Effector memory CD4-positive, alpha-beta T cell (primary cell): ENCODE results near the gene MACROH2A2.
"Not testable (repeated sequence)": the region's sequence is repeated elsewhere in the genome, so short reads cannot be mapped to it uniquely, and the experiment has no call there.

Source experiments
- DNase-seq, 3 donors: peaks; one replicate each; pipeline ENCODE4 v3.0.0-alpha.2; 2020
- H3K27ac ChIP-seq: 2 replicates; pipeline ENCODE4 v1.7.0; 2013; ENCODE audit warnings: mild to moderate bottlenecking, low read length, moderate library complexity; ENCODE audit not compliant: insufficient read depth, poor library complexity, severe bottlenecking
- H3K27me3 ChIP-seq: replicated peaks from 2 replicates; pipeline ENCODE4 v1.7.0; 2013; ENCODE audit warnings: mild to moderate bottlenecking, low read length; ENCODE audit not compliant: insufficient read depth, control insufficient read depth, poor library complexity, severe bottlenecking
- H3K36me3 ChIP-seq: 2 replicates; pipeline ENCODE4 v1.7.0; 2013; ENCODE audit warnings: mild to moderate bottlenecking, low read length, moderate library complexity; ENCODE audit not compliant: control insufficient read depth, insufficient read depth
- H3K4me1 ChIP-seq: 2 replicates; pipeline ENCODE4 v1.7.0; 2013; ENCODE audit warnings: low read length, mild to moderate bottlenecking; ENCODE audit not compliant: control insufficient read depth, insufficient read depth, poor library complexity, severe bottlenecking
- H3K4me3 ChIP-seq: 2 replicates; pipeline ENCODE4 v1.7.0; 2013; ENCODE audit warnings: low read length, low read depth, mild to moderate bottlenecking; ENCODE audit not compliant: insufficient read depth, poor library complexity, severe bottlenecking
- H3K9me3 ChIP-seq: 2 replicates; pipeline ENCODE4 v1.7.0; 2013; ENCODE audit warnings: mild to moderate bottlenecking, low read length, moderate library complexity; ENCODE audit not compliant: control insufficient read depth

MACROH2A2 gene

DNA sequence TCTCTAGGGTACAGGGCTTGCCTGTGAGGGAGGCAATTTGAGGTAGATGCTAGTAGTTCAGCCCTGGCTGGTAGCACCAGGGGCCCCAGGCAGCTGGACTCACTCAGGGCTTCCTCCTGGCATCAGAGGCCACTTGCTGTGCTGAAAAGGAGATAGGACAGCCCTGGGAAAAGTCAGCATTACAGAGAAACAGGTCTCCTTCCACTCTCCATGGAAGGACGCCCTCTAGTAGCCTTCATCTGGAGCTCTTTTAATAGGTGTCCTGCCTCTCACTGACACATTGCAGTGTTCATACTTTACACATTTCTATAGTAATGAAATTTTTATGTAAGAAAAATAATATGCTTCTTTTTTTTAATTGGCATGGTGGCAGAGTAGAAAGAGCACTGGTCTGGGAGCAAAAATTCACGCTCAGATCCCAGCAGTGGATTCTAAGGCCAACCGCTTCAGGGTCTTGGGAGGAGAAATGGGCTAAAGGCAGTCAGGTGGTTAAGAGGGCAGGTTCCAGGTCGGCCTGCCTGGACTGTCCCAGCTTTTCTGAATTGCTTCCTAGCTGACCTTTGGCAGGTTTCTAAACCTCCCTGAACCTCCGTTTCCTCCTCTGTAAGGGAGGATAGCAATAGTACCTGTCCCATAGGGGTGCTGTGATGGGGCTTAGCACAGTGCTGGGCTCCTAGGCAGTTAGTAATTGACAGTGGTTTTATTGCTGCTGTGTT, 44.2 kb downstream of the MACROH2A2 start:
- H3K36me3 ChIP-seq, result peaks cover 26% of the 10 kb centered on the region
- H3K9me3 ChIP-seq, result no peaks in the 10 kb centered on the region
- H3K4me3 ChIP-seq, result no peak overlapping the region
- H3K27ac ChIP-seq, result no peak overlapping the region
- no peak for DNase-seq
- peaks cover 10% of the 10 kb centered on the region for H3K4me1 ChIP-seq
- H3K27me3 ChIP-seq, result no peaks in the 10 kb centered on the region

DNA sequence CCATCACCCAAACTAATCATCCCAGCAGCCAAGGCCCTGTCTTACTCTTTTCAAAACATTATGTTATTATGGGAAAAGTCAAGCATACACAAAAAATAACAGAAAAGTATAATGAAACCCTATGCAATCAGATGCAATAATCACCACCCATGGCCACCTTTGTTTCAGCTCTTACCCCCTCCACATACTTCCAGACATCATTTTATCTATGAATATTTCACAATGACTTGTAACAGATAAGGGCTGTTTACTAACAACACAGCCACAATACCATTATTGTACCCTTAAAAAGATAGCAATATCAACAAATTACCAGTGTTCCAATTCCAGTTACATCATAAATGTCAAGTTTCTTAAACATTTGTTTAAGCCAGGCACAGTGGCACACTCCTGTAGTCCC, 44.8 kb downstream of the MACROH2A2 start:
- H3K27me3 ChIP-seq, result no peaks in the 10 kb centered on the region
- DNase-seq, result no peak
- H3K4me3 ChIP-seq, result no peak overlapping the region
- H3K4me1 ChIP-seq, result peaks cover 6% of the 10 kb centered on the region
- H3K27ac ChIP-seq, result no peak overlapping the region
- no peaks in the 10 kb centered on the region for H3K9me3 ChIP-seq
- H3K36me3 ChIP-seq, result peaks cover 29% of the 10 kb centered on the region

DNA sequence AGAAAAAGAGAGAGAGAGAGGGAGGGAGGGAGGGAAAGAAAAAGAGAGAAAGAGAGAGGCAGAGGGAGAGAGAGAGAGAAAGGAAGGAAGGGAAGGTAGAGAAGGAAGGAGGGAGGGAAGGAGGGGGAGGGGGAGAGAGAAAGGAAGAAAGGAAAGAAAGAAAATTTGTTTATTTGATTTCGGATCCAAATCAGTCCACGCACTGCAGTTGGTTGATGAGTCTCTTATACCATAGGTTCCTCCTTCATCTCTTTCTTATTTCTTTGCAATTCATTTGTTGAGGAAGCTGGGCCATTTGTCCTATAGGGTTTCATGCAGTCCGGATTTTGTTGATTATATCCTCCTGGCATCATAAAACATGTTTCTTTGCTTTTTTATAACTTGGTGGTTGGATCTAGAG, 45.6 kb downstream of the MACROH2A2 start:
- Histone ChIP-seq H3K4me3 (no peak overlapping the region), H3K9me3 (no peaks in the 10 kb centered on the region), H3K36me3 (peaks cover 29% of the 10 kb centered on the region), H3K4me1 (peaks cover 5% of the 10 kb centered on the region), H3K27me3 (no peaks in the 10 kb centered on the region), H3K27ac (no peak overlapping the region)
- DNase-seq, result no peak

DNA sequence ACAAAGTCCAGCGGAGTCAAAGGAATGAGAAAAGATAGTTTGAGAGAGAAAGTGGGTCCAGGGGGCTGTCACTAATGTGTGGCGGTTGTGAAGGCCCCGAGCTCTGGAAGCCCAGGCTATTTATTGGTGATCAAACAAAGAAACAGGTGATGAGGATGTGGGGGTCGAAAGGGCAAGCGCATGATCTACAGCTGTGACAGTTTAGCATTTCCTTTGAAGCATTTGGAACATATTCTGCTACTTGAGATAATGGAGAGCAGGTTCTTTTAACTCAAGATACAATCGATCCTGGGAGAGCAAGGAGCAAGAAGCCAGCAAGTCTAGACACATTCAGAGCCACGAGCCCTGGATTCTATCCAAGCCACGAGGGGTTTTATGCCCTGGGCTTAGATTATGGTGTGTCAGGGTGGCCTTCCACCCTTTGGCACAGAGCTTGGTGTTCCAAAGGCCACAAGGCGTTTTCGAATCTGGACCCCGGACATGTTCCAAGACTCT, 48.5 kb downstream of the MACROH2A2 start:
- not testable (repeated sequence) for H3K27ac ChIP-seq, H3K4me1 ChIP-seq, H3K9me3 ChIP-seq, H3K4me3 ChIP-seq, H3K27me3 ChIP-seq, DNase-seq
- H3K36me3 ChIP-seq, result peaks cover 29% of the 10 kb centered on the region

DNA sequence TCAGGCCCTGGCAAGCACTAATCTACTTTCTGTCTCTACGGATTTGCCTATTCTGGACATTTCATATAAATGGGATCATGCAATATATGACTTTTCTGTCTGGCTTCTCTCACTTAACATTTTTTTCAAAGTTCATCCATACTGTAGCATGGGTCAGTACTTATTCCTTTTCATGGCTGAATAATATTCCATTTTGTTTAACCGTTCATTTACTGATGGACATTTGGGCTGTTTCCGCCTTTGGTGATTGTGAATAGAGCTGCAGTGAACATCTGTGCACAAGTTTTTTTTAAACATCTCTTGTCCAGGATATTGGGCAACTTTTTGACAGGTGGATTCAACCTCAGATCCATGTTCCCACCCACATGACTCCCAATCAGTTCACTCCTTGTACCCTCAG, 49.0 kb downstream of the MACROH2A2 start:
- H3K27me3 ChIP-seq, result no peaks in the 10 kb centered on the region
- DNase-seq, result no peak
- no peaks in the 10 kb centered on the region for H3K4me1 ChIP-seq
- H3K9me3 ChIP-seq, result no peaks in the 10 kb centered on the region
- H3K36me3 ChIP-seq, result peaks cover 27% of the 10 kb centered on the region
- H3K4me3 ChIP-seq, result no peak overlapping the region
- H3K27ac ChIP-seq, result no peak overlapping the region

DNA sequence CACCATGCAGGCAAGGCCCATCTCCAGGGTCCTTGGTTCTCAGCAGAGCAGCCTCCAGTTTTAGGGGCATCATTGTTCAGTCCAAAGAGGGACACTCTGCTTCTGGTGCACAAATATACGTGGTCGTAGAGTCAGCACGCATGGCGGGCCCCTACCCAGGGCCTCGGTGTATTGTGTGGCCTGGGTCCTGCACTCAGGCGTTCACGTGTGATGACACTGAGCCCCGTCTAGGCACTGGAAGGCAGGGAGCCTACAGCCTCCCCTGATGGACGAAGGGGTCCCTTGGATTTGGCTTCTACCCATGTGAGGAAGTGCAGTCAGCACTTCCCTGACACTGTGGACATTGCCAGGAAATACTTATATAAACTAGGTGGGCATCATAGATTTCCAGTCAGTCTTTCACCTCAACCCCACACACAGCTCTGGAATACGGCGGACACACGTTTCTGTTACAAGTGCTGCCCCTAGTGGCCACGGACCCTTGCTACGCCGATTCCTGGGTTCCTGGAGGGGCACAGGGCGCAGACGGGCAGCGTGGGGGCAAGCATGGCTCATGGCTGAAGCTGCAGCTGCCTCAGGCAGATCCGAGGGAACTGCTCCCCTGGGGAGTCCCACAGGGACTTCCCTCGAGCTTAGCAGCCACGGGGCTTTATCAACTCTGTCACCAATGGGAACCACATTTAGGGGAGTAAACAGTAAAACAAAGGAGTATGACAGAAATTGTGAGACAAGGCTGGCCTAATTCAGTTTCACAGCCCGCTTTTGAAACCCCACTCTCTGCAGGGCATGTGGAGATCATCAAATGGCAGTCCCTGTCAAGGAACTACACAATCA, 54.5 kb downstream of the MACROH2A2 start:
- Histone ChIP-seq H3K27ac (peak overlapping the region; percentile 22), H3K4me3 (no peak overlapping the region), H3K36me3 (peaks cover 25% of the 10 kb centered on the region), H3K9me3 (no peaks in the 10 kb centered on the region), H3K27me3 (no peaks in the 10 kb centered on the region), H3K4me1 (no peaks in the 10 kb centered on the region)
- DNase-seq, result no peak

DNA sequence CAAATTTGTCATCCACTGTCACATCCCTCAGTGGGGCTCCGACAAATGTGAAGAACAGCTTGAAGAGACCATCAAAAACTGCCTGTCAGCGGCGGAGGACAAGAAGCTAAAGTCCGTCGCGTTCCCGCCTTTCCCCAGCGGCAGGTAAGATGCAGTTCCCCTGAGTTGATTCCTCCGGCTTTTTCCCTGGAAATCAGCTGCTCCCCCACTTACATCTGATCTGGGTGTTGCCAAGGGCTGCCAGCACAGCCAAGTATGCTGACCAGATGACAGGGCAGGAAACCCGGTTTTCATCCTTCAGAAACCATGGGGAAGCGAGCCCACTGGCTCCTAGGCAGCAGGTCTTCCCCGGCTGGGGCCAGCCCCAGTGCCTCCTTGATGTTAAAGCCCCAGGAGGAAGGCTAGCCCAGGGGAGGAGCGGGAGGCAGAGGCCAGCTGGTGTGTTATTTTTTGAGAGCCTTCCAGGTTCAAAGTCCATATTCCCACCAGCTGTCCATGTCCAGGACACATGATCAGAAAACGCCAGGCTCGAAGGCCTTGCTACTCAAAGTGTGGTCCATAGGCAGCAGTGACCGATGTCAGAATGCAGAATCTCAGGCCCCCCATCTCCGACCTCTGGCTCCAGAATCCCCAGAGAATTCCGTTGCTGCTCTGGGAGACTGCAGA, 56.6 kb downstream of the MACROH2A2 start:
- DNase-seq, result no peak
- peaks cover 37% of the 10 kb centered on the region for H3K36me3 ChIP-seq
- no peak overlapping the region for H3K4me3 ChIP-seq
- H3K27me3 ChIP-seq, result no peaks in the 10 kb centered on the region
- no peaks in the 10 kb centered on the region for H3K4me1 ChIP-seq
- H3K9me3 ChIP-seq, result no peaks in the 10 kb centered on the region
- no peak overlapping the region for H3K27ac ChIP-seq

DNA sequence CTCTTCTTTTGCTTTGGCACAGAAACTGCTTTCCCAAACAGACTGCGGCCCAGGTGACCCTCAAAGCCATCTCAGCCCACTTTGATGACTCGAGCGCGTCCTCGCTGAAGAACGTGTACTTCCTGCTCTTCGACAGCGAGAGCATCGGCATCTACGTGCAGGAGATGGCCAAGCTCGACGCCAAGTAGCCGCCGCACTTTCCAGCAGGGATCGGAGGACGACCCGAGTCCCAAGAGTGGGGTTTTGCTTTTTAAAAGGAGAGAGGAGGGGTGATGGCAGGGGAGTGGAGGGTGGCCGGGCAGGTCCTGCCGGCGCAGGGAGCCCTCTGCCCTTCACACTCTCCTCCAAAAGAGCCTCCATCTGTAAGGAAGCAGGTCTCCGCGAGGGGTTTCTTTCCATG, 58.9 kb downstream of the MACROH2A2 start:
- H3K4me1 ChIP-seq, result peaks cover 6% of the 10 kb centered on the region
- no peaks in the 10 kb centered on the region for H3K9me3 ChIP-seq
- H3K36me3 ChIP-seq, result peaks cover 41% of the 10 kb centered on the region
- H3K27ac ChIP-seq, result no peak overlapping the region
- H3K27me3 ChIP-seq, result no peaks in the 10 kb centered on the region
- H3K4me3 ChIP-seq, result no peak overlapping the region
- no peak for DNase-seq

DNA sequence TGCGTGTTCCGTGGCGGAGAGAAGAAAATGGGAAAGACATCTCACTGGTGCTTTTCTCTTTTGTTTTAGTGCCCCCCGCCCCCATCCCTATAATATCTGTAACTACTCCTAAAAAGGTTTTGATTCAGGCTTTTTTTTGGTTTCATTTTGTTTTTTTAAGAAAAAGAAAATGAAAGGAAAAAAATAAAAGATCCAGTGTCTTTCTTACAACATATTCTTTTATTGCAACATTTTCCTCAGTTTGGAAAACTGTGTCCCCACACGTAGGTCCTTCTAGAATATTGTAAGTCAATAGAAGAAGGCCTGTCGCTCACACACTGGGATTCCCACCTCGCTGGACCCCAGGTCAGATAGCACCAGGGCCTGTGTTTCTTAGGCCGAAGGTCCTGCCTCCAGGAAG, 59.4 kb downstream of the MACROH2A2 start:
- no peak for DNase-seq
- Histone ChIP-seq H3K4me3 (no peak overlapping the region), H3K9me3 (no peaks in the 10 kb centered on the region), H3K27ac (no peak overlapping the region), H3K36me3 (peaks cover 41% of the 10 kb centered on the region), H3K27me3 (no peaks in the 10 kb centered on the region), H3K4me1 (peaks cover 6% of the 10 kb centered on the region)

DNA sequence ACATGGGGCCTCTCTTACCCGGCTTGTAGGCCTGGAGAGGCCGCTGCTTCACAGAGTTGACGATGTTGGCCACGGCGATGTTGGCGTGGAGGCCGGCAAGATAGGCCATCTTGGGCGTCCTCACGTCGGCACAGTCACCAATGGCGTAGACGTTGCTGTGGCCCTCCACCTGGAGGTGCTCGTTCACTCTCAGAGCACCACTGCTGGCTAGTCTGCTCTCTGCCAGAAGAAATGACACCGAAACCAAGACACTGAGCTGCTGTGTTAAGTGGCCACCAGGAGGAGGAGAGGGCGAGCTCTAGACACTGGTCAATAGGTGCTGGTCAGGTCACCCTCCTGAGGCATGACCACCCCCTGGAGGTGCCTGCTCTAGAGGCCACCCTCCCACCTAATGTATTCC, 62.3 kb downstream of the MACROH2A2 start:
- Histone ChIP-seq H3K27ac (no peak overlapping the region), H3K27me3 (no peaks in the 10 kb centered on the region), H3K36me3 (peaks cover 29% of the 10 kb centered on the region), H3K9me3 (no peaks in the 10 kb centered on the region), H3K4me3 (no peak overlapping the region), H3K4me1 (peaks cover 6% of the 10 kb centered on the region)
- no peak for DNase-seq
